GM23338 (cell line): ENCODE measurements around the gene WWOX. TPM values are rescaled to one million over a fixed set of nuclear protein-coding genes. Genes with fewer than 3 reads are reported as not detected.

Experiments
- ATAC-seq: fragments of 200-7000 bp; cut with Tn5 transposase; 3 replicates; pipeline ENCODE4 v1.9.1; 2020
- DNase-seq: peaks from one replicate; pipeline ENCODE4 v3.0.0-alpha.2; 2015; ENCODE audit warnings: low spot score
- H2AFZ ChIP-seq: fragments of 200-600 bp; sonication (generic); 2 replicates; pipeline ENCODE4 v1.8.0; 2016; ENCODE audit warnings: antibody characterized with exemption, mild to moderate bottlenecking, moderate library complexity
- H3F3A ChIP-seq: fragments of 200-600 bp; sonication (generic); replicated peaks from 2 replicates; pipeline ENCODE4 v1.8.0; 2017; ENCODE audit warnings: antibody characterized with exemption, mixed run types, low read depth
- H3K27ac ChIP-seq: fragments of 200-600 bp; sonication (generic); 2 replicates; pipeline ENCODE4 v1.6.1; 2016; ENCODE audit warnings: low read depth
- H3K27me3 ChIP-seq: fragments of 200-600 bp; sonication (generic); 2 replicates; pipeline ENCODE4 v1.8.0; 2016; ENCODE audit warnings: mild to moderate bottlenecking, mixed run types, moderate library complexity; ENCODE audit not compliant: insufficient read depth
- H3K36me3 ChIP-seq: fragments of 200-600 bp; sonication (generic); 2 replicates; pipeline ENCODE4 v1.8.0; 2016; ENCODE audit warnings: mild to moderate bottlenecking; ENCODE audit not compliant: insufficient read depth
- H3K4me1 ChIP-seq: fragments of 200-600 bp; sonication (generic); 2 replicates; pipeline ENCODE4 v1.8.0; 2016; ENCODE audit warnings: mild to moderate bottlenecking, moderate library complexity; ENCODE audit not compliant: insufficient read depth
- H3K4me2 ChIP-seq: fragments of 200-600 bp; sonication (generic); 2 replicates; pipeline ENCODE4 v1.7.1; 2017; ENCODE audit warnings: mixed run types
- H3K4me3 ChIP-seq: fragments of 200-600 bp; sonication (generic); 2 replicates; pipeline ENCODE4 v1.6.1; 2016; ENCODE audit warnings: mixed run types
- H3K79me2 ChIP-seq: fragments of 200-600 bp; sonication (generic); replicated peaks from 2 replicates; pipeline ENCODE4 v1.8.0; 2017; ENCODE audit warnings: mild to moderate bottlenecking; ENCODE audit not compliant: insufficient read depth
- H3K9me2 ChIP-seq: fragments of 200-600 bp; sonication (generic); 2 replicates; pipeline ENCODE4 v1.8.0; 2017; ENCODE audit not compliant: insufficient read depth
- H4K20me1 ChIP-seq: fragments of 200-600 bp; sonication (generic); replicated peaks from 2 replicates; pipeline ENCODE4 v1.8.0; 2017; ENCODE audit warnings: mild to moderate bottlenecking; ENCODE audit not compliant: insufficient read depth
- H3K27ac Mint-ChIP-seq: 2 replicates; pipeline ENCODE4 v1.8.0; 2020; ENCODE audit warnings: inconsistent platforms, mild to moderate bottlenecking, moderate library complexity, mixed read lengths
- H3K27me3 Mint-ChIP-seq: 3 replicates; pipeline ENCODE4 v1.8.0; 2022; ENCODE audit warnings: low read depth, mild to moderate bottlenecking, moderate library complexity, mixed read lengths, inconsistent platforms; ENCODE audit not compliant: insufficient read depth, poor library complexity
- H3K36me3 Mint-ChIP-seq: 3 replicates; pipeline ENCODE4 v1.8.0; 2021; ENCODE audit warnings: low read depth, mild to moderate bottlenecking, inconsistent platforms, moderate library complexity, mixed read lengths
- H3K4me1 Mint-ChIP-seq: 3 replicates; pipeline ENCODE4 v1.8.0; 2020; ENCODE audit warnings: mild to moderate bottlenecking, inconsistent platforms, mixed read lengths
- H3K4me3 Mint-ChIP-seq: 3 replicates; pipeline ENCODE4 v1.8.0; 2021; ENCODE audit warnings: moderate library complexity, mild to moderate bottlenecking, inconsistent platforms, mixed read lengths
- H3K9me3 Mint-ChIP-seq: 3 replicates; pipeline ENCODE4 v1.8.0; 2020; ENCODE audit warnings: moderate library complexity, mild to moderate bottlenecking, inconsistent platforms, mixed read lengths
- ETS1 ChIP-seq: IDR thresholded peaks from 2 replicates; pipeline ENCODE4 v1.6.1; 2016; ENCODE audit warnings: antibody characterized with exemption
- NANOG ChIP-seq: IDR thresholded peaks from 2 replicates; pipeline ENCODE4 v1.6.1; 2016; ENCODE audit warnings: antibody characterized with exemption, borderline replicate concordance
- POLR2AphosphoS5 ChIP-seq: IDR thresholded peaks from 2 replicates; pipeline ENCODE4 v1.6.1; 2016; ENCODE audit warnings: antibody characterized with exemption, low read depth
- REST ChIP-seq: IDR thresholded peaks from one replicate; pipeline ENCODE4 v1.6.1; 2018; ENCODE audit warnings: antibody characterized with exemption; ENCODE audit not compliant: unreplicated experiment
- STAT1 ChIP-seq: IDR thresholded peaks from one replicate; pipeline ENCODE4 v1.6.1; 2016; ENCODE audit warnings: antibody characterized with exemption; ENCODE audit not compliant: unreplicated experiment
- ZNF114 ChIP-seq: fragments of 250-450 bp; sonication (Bioruptor Pico); IDR thresholded peaks from 2 replicates; pipeline ENCODE4 v1.5.0; 2020; ENCODE audit warnings: mild to moderate bottlenecking, moderate library complexity
- ZNF331 ChIP-seq: fragments of 250-450 bp; sonication (Bioruptor Pico); IDR thresholded peaks from 2 replicates; pipeline ENCODE4 v1.5.0; 2020; ENCODE audit warnings: low read depth, mild to moderate bottlenecking, moderate library complexity
- polyA plus RNA-seq: library from polyadenylated mRNA; unstranded; fragments of >200 nt; fragmentation: Nextera tagmentation; extraction: Ambion mirVana; gene quantifications from 2 replicates; pipeline ENCODE4 v1.2.1, GENCODE V29; 2016
- total RNA-seq: library from RNA; depleted of rRNA; stranded (reverse); fragments of >200 nt; shearing (Covaris generic); gene quantifications from 2 replicates; pipeline ENCODE4 v1.2.3, GENCODE V29; 2014

WWOX gene
- total and polyA plus RNA-seq, 2 experiments from 2014 or later = 10.0 to 19.3 TPM

GRCh38 chr16:79186196-79186595 is 1086.7 kb downstream of the WWOX start:
- Histone ChIP-seq H2AFZ (0 out of 2 replicates have a peak overlapping the region, but pooled peaks have one; percentile 23), H3K27ac (no peak overlapping the region), H3K4me1 (peaks cover 19% of the 10 kb centered on the region), H3K27me3 (no peaks in the 10 kb centered on the region), H3K9me2 (no peaks in the 10 kb centered on the region), H3K36me3 (no peaks in the 10 kb centered on the region), H4K20me1 (no peaks in the 10 kb centered on the region), H3K4me2 (no peak overlapping the region), H3K4me3 (no peak overlapping the region), H3F3A (no peaks in the 10 kb centered on the region; the same call in 1 of the 2 replicates), H3K79me2 (no peaks in the 10 kb centered on the region)
- Mint-ChIP-seq H3K4me1 (peaks cover 15% of the 10 kb centered on the region), H3K27me3 (peaks cover 4% of the 10 kb centered on the region), H3K36me3 (no peaks in the 10 kb centered on the region; the same call in 2 of the 3 replicates), H3K4me3 (no peak overlapping the region), H3K9me3 (peaks cover 3% of the 10 kb centered on the region; the same call in 1 of the 3 replicates), H3K27ac (no peak overlapping the region)
- no peak for DNase-seq
- TF ChIP-seq NANOG = no peak
- no peak for TF ChIP-seq ZNF114 (CRISPR knock-in tag)
- TF ChIP-seq ETS1 = no peak
- no peak for TF ChIP-seq STAT1
- no peak for TF ChIP-seq REST
- no peak for TF ChIP-seq ZNF331 (CRISPR knock-in tag)
- no peak for ATAC-seq

DNA sequence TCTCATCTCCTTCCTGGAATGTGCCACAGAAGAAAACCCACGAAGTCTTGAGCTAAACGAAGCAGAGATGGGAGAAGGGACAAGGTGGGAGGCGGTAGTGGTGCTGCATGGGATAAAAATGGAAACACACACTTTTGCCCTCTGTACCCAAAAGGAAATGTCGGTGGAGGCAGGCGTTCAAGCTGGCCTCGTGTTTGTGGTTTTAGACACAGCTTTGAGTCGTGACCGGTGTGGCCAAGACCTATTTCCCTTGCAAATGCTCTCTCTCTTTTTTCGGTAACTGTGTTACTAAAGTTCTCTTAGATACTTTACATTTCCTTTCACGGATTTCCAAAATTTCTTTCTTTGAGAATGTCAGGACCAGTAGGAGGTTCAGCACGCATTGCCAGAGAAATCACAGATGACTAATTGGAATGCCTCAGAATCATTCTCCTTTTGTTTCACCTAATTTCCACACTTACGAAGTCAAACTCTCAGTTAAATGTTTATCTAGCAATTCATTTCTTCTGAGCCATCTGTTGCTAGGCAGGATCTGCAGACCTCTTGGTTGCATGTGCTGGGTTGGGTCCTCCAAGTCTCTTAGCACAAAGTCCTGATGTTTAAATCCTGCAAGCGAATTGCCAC is 1088.8 kb downstream of the WWOX start:
- Histone ChIP-seq H3K4me2 (no peak overlapping the region), H3K9me2 (no peaks in the 10 kb centered on the region), H3K36me3 (no peaks in the 10 kb centered on the region), H4K20me1 (no peaks in the 10 kb centered on the region), H3K27ac (no peak overlapping the region), H3F3A (no peaks in the 10 kb centered on the region; the same call in 1 of the 2 replicates), H3K4me1 (peaks cover 19% of the 10 kb centered on the region), H3K79me2 (no peaks in the 10 kb centered on the region), H3K4me3 (no peak overlapping the region), H3K27me3 (no peaks in the 10 kb centered on the region), H2AFZ (peak overlapping the region; percentile 9; the same call in 1 of the 2 replicates)
- Mint-ChIP-seq H3K27ac (no peak overlapping the region; the same call in 1 of the 2 replicates), H3K27me3 (peaks cover 4% of the 10 kb centered on the region), H3K36me3 (no peaks in the 10 kb centered on the region; the same call in 2 of the 3 replicates), H3K9me3 (peaks cover 3% of the 10 kb centered on the region; the same call in 1 of the 3 replicates), H3K4me3 (no peak overlapping the region), H3K4me1 (peaks cover 13% of the 10 kb centered on the region)
- ATAC-seq = no peak
- DNase-seq = no peak
- TF ChIP-seq POLR2AphosphoS5 = no peak
- TF ChIP-seq STAT1 = no peak
- no peak for TF ChIP-seq NANOG
- TF ChIP-seq ZNF331 (CRISPR knock-in tag) = no peak
- TF ChIP-seq ZNF114 (CRISPR knock-in tag) = no peak
- no peak for TF ChIP-seq REST
